Caki2 (cell line): ENCODE measurements around the gene ACAP1. TPM values are rescaled to one million over a fixed set of nuclear protein-coding genes. Genes with fewer than 3 reads are reported as not detected.

ENCODE experiments used
- DNase-seq: peaks from one replicate; pipeline ENCODE4 v3.0.0-alpha.2; 2015; ENCODE audit warnings: low read depth
- in situ Hi-C: cut with HindIII; loops from 2 replicates; pipeline ENCODE4 v1.10.0; 2016; ENCODE audit warnings: low sequenced_read_pairs, low pct_unique_long_range_greater_than_20kb, mixed read lengths
- total RNA-seq: library from RNA; depleted of rRNA; stranded (reverse); fragments of >200 nt; shearing (Covaris generic); gene quantifications from 2 replicates; pipeline ENCODE4 v1.2.3, GENCODE V29; 2014; ENCODE audit warnings: low replicate concordance; rRNA removed

Gene ACAP1, protein sequence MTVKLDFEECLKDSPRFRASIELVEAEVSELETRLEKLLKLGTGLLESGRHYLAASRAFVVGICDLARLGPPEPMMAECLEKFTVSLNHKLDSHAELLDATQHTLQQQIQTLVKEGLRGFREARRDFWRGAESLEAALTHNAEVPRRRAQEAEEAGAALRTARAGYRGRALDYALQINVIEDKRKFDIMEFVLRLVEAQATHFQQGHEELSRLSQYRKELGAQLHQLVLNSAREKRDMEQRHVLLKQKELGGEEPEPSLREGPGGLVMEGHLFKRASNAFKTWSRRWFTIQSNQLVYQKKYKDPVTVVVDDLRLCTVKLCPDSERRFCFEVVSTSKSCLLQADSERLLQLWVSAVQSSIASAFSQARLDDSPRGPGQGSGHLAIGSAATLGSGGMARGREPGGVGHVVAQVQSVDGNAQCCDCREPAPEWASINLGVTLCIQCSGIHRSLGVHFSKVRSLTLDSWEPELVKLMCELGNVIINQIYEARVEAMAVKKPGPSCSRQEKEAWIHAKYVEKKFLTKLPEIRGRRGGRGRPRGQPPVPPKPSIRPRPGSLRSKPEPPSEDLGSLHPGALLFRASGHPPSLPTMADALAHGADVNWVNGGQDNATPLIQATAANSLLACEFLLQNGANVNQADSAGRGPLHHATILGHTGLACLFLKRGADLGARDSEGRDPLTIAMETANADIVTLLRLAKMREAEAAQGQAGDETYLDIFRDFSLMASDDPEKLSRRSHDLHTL
- 2.3 and 26.4 TPM in 2 replicates for total RNA-seq

DNA sequence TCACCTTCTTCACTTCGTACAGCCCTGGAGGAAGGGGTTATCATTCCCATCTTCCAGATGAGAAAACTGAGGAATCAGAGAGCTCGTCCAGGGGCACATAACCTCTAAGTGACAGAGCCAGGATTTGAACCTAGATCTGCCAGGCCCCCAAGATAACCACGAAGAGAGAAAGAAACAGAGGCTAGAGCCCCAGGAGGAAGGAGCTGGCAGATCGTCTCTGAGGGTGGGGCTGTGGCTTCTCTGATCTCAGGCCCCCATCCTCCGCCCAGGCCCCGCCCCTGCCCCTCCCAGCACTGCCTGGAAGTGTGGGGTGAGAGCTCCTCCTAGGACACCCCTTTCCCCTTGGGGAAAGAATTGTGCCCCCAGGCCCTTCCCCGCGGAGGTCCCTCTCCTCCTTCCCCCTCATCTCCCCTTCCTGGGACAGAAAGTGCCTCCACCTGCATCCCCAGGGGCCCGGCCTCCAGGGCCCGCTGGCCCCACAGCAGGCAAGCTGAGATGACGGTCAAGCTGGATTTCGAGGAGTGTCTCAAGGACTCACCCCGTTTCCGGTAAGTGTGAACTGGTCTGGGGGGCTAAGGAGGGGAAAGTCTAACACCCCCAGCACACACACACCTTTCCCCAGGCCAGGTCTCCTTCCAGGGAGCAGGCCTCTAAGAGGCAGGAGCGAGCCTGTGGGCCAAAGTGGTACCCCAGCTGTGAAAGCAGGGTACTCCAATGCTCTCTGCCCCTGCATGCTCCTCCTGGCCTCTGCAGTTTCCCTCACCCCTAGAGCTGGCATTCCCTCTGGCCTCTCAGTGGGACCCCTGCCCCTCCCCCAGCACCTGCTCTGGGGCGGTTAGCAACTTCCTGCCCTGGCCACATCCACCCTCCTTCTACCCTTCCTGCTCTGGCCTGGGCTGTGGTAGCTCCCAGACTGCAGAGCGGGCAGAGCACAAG is at the start of gene ACAP1:
ACAP1 (plus strand) TSS at position 290 of the 936 bp plus-strand sequence; CDS start at position 496, 206 bp downstream.
- no peak for DNase-seq
- in situ Hi-C loops: no loop called here

DNA sequence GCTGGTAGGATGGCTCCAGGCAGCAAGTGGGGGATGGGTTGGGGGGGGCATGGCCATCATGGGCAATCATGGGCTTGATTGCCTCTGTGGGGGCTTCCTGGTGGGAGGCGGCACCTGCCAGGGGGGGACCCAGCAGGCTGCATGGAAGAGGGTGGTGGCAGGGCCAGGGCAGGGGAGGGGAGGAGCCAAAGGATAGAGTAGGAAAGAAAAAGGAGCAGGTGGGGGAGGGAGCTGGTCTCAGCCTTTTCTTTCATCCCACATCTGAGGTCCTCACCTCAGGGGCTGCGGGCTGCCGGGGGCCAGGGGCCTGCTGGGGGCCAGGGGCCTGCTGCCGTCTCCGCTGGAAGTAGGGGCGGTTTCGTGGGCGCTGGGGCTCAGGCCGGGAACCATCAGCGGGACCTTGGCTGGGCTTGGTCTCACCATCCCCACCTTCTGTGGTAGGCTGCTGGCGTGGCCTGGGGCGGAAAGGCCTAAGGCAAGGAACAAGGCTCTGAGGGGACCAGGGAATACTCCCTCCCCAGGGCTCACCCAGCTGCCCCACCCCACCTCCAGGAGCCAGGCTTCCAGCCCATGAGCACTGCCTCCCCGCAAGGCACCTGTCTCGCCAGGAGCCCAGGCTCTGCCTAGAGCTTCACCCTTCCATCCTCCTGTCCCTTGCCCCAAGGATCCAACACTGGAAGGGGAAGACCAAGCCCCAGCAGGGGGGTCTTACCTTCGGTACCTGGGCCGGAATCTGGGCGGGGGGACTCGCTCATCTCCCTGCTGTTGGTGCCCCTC is 46.9 kb upstream of the ACAP1 start:
- DNase-seq: no peak
- in situ Hi-C loops: no loop called here

DNA sequence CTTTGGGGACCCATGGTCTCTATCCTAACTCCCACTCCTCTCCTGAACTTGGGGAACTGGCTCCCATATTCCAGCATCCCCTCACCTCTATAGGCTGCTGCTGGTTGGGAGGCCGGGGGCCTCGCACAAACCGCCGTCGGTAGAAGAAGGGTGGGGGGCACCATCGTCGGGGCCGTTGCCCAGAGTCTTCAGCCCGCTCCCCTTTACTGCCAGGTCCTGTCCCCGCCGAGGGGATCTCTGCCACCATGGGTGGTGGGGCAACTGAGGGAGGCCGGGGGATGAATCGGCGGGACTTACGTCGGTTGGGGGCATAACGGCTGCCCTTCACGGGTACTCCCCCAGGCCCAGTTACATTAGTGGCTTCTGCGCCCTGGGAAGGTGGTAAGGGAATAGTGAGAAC is 46.2 kb upstream of the ACAP1 start:
- in situ Hi-C loops: no loop called here
- DNase-seq: no peak

DNA sequence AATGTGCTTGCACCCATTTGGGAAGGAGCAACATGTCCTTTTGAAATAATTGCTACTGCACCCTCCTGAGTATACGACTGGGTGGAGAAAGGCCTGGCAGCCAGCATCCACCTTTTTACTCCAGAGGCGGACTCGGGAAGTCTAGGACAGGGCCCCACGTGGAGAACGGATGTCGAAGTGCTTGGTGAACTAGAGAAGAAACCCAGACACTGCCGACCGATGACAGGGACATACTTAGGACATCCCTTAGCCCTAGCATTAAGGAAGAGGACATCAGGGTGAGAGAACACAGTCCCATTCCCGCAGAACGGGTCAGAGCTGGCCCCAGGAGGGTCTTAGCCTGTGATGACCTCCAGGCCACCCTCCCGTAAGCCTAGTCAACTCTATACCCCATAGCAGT is 45.6 kb upstream of the ACAP1 start:
- no peak for DNase-seq
- in situ Hi-C loops: no loop called here

DNA sequence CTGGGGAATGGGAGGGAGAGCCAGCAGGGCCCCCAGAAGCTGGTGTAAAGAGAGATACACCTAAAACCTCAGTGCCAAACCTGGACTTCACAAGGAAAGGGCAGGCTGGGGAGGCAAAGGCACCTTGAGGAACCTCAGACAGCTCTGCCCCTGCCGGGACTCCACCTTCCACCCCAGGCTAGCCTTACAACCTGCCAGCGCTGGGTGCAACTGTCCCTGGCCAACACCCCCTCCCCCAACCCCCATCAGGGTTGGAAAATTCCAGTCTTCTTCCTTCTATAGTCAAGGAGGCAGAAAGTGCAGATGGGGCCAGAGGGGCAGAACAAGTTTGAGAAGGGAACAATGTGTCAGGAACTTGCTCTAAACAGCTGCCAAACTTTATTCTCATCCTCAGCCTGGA is 44.1 kb upstream of the ACAP1 start:
- DNase-seq: no peak
- in situ Hi-C loops: no loop called here

DNA sequence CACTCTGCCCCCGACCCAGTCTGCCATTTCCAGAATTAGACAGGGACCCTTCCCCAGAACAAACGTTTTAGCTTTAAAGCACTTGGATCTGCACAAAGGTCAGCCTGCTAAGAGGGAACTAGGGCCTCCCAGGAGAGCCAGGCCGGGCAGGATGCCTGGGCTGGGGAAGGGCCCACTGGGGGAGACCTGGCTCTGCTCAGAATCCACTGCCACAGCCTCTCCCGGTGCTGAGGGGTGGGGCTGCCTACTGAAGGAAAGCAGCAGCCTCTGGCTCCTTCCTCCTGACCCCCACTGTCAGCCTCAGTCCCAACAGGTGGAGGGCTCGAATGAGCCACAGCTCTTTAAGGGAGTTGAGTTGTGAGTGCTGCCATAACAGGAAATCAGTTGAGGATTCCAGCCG is 43.6 kb upstream of the ACAP1 start:
- in situ Hi-C loops: no loop called here
- no peak for DNase-seq

DNA sequence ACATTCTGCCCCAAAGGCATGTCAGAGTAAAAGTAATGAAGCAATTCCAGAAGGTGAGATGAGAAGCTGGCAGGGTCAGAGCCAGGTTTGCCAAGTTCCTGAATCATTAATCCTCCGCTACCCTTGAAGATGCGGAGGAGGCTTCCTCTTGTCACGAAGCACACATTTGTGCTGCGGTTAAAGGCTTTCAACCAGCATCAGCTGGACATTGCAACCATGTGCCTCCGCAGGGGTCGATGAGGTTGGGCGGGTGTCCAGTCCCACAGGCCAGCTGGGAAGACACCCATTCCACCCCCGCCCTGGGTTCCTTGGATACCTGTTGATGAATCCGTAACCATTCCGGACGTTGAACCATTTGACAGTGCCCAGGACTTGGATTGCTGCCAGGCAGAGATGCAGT is 43.2 kb upstream of the ACAP1 start:
- in situ Hi-C loops: no loop called here

DNA sequence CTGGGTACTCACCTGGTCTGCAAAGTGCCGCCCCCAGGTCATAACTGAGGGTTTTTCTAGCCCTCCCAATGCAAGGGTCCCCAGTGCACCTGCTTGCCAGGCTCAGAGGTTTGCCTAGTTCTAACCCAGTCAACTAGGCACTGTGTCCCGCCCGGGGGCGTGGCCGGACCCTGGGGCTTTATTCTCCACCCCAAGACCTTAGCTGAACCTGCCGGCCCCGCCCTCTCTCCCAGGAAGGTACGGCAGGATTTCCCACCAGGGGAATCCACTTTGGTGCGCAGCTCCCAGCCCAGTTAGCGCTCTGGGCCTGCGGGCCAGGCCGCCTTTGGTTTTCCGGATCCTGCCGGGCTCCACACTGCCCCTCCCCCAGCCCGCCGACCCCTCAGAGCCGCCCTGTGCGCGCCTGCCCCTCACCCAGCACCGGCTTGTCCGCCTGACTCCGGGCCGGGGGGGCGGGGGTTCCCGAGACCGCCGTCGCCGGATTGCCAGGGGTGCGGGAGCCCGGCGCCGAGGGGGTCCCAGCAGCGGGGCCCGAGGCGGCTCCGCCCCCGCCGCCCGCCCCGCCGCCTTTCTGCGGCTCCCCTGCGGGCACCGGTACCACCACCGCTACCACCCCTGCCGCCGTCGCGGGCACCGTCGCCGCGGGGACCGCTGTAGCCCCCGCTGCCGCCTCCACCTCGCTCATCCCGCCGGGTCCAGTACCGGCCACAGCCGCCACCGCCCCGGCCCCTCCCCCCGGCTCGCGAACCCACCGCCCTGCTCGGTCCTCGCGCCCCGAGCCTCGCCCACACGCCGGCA is 42.3 kb upstream of the ACAP1 start:
- no peak for DNase-seq
- in situ Hi-C loops: no loop called here

More for the DNA sequence above, 43.2 kb upstream of the ACAP1 start:
- DNase-seq: no peak

DNA sequence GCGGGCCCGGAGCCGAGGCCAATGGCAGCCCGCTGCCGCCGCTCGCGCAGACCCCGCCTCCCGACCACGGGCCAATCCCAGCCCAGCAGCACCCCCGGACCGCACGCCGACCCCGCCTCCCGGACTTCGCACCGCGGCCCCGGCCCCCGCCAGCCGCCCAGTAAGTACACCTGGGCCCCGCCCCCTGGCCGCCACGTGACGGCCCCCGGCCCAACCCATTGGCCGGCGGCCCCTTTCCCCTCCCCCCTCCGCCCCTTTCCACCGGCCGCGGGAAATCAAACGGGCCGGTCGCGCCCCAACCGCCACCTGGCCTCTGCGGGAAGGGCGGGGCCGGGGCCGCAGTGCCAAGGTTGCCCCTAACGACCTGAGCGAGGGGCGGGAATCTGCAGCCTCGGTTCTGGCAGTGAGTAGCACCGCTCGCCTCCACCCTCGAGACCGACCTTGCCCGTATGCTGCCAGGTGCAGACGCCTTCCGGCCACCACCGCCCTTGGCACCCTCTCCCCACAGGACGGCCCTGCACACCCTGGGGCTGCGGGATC is 41.6 kb upstream of the ACAP1 start, which contains the start of gene YBX2:
YBX2 (minus strand) TSS at position 26 of the 540 bp plus-strand sequence. CDS start 139 bp downstream, outside the sequence.
- DNase-seq: peak; percentile 58
- in situ Hi-C loops: no loop called here

DNA sequence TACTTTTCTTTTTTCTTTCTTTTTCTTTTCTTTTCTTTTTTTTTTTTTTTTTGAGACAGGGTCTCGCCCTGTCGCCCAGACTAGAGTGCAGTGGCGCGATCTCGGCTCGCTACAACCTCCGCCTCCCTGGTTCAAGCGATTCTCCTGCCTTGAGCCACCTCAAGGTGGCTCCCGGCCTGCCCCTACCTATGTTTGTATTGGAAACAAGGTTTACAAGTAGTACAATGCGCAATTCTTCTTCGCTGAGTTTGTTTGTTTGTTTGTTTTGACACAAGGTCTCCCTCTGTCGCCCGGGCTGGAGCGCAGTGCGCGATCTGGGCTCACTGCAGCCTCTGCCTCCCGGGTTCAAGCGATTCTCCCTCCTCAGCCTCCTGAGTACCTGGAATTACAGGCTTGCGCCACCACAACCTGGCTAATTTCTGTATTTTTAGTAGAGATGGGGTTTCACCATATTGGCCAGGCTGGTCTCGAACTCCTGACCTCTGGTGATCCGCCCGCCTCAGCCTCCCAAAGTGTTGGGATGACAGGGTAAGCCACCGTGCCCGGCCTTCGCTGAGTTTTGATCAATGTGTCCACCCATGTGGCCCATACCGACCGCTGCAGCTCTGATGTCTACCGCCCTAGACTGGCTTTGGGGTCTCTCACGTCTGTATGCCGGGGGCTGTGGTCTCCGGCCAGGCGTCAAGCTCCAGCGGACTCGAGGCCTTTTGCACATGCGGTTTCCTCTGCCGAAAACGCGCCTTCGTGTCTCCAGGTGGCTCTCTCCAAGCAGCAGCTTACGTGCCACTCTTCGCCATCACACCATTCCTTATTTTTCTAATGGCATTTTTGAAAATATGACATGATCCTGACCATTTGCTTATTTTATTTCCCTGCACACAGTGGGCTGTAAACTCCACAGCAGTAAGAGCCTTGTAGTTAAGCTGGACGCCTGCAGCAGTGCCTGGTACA is 40.8 kb upstream of the ACAP1 start:
- in situ Hi-C loops: no loop called here
- DNase-seq: no peak

DNA sequence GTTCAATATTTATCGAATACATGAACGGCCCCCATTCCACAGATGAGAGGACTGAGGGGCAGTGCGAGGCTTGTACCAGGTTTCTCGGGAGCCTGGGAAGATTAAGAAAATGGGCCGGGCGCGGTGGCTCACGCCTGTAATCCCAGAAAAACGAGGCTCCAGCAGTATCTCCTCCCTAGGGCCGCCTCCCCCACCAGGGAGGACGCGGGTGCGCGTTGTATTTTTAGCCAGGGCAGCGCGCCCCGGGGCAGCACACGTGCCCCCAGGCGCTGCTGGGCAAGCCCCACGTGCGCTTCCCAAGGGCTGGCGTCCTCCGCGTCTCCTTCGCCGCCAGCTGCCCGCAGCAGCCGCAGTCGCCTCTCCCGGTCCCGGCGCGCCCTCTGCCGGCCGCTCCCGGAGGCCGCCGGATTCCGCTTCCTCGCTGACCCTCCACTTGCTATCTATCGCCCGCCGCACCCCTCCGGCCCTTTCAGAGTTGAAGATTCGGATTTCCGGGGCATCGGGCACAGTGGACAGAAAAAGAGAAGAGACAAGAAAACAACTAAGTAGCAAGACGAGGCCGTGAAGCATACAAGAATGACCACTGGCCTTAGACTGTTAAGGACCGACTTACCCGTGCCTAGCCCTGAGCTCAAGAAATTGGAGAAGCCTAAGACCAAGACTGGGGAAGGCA is 40.0 kb upstream of the ACAP1 start:
- in situ Hi-C loops: no loop called here
- DNase-seq: peak; percentile 70

DNA sequence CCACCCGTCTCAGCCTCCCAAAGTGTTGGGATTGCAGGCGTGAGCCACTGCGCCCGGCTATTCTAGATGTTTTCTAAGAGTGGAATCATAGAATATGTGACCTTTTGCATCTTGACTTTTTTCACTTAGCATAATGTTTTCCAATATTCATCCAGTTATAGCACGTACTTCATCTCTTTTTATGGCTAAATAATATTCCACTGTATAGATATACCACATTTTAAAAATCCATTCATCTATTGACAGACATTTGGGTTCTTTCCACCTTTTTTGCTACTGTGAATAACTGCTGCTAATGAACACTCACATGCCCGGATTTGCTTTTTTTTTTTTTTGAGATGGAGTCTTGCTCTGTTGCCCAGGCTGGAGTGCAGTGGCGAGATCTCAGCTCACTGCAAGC is 32.1 kb upstream of the ACAP1 start:
- DNase-seq: no peak
- in situ Hi-C loops: no loop called here

DNA sequence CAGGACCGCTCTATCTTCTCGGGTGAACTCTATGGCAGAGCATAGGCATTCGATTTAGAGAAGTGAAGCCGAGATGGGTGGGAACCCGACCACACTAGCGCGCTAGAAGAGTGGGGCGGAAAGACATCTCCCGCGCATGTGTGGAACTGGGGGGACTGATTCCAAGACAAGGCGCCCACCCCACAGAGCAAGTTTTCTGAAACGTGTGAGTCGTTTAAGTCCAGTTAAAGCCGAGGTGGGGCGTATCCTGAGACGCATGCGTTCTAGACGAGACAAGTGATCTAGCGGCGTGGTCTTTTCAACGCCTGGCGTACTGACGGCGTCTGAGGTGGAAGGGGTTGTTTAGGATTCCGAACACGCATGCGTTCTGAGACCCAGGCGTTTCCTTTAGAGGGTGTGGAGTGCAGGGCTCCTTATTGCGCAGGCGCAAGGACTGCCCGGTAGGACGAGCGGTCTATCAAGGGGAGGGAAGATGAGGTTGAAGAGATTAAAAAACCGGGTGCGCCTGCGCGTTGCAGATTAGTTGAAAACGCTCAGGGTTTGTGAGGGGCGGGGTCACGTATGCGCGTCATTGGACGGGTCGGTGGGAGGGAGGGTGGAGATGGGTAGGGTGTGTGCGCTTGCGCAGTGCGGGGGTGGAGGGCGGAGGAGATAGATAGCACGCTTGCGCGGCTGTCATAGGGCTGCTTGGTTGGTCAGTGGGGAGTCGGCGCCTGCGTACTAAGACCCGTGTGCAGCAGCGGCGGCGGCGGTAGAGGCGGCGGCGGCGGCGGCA is 29.2 kb upstream of the ACAP1 start, which contains the start of gene EIF5A:
EIF5A (plus strand) TSS at position 718 of the 775 bp plus-strand sequence. CDS start 2,008 bp downstream, outside the sequence.
- in situ Hi-C loops: no loop called here
- DNase-seq: peak; percentile 99
